Loucy (cell line): Measurements from ENCODE around the gene LY86.
A peak's percentile ranks its signal among the peaks of the same experiment; 100 is the strongest.
"Not testable (repeated sequence)": the region's sequence is repeated elsewhere in the genome, so short reads cannot be mapped to it uniquely, and the experiment has no call there.

Experiments
- H2AFZ ChIP-seq: fragments of 200-600 bp; sonication (generic); 2 replicates; pipeline ENCODE4 v1.6.0; 2016; ENCODE audit warnings: antibody characterized with exemption, mild to moderate bottlenecking, low read length, moderate library complexity
- H3F3A ChIP-seq: fragments of 200-600 bp; 2 replicates; pipeline ENCODE4 v1.6.0; 2016; ENCODE audit warnings: antibody characterized with exemption, low read depth, mild to moderate bottlenecking
- H3K27me3 ChIP-seq: fragments of 200-600 bp; sonication (generic); 2 replicates; pipeline ENCODE4 v1.6.1; 2014; ENCODE audit warnings: low read length, mild to moderate bottlenecking; ENCODE audit not compliant: insufficient read depth, poor library complexity, severe bottlenecking
- H3K36me3 ChIP-seq: fragments of 200-600 bp; sonication (generic); 2 replicates; pipeline ENCODE4 v1.6.1; 2016; ENCODE audit warnings: low read length; ENCODE audit not compliant: insufficient read depth
- H3K4me1 ChIP-seq: fragments of 200-600 bp; sonication (generic); 2 replicates; pipeline ENCODE4 v1.5.1; 2014; ENCODE audit warnings: low read length, mild to moderate bottlenecking; ENCODE audit not compliant: insufficient read depth, poor library complexity, severe bottlenecking
- H3K4me2 ChIP-seq: fragments of 200-600 bp; sonication (generic); 2 replicates; pipeline ENCODE4 v1.6.0; 2014; ENCODE audit warnings: antibody characterized with exemption, low read length, low read depth, mild to moderate bottlenecking; ENCODE audit not compliant: poor library complexity, severe bottlenecking
- H3K4me3 ChIP-seq: fragments of 200-600 bp; sonication (generic); 2 replicates; pipeline ENCODE4 v1.5.1; 2014; ENCODE audit warnings: low read length, mild to moderate bottlenecking, mixed read lengths; ENCODE audit not compliant: poor library complexity, severe bottlenecking
- H3K79me2 ChIP-seq: fragments of 200-600 bp; sonication (generic); 2 replicates; pipeline ENCODE4 v1.6.1; 2014; ENCODE audit warnings: low read length; ENCODE audit not compliant: insufficient read depth
- H3K9ac ChIP-seq: fragments of 200-600 bp; sonication (generic); 2 replicates; pipeline ENCODE4 v1.6.0; 2014; ENCODE audit warnings: mild to moderate bottlenecking, low read depth, low read length, moderate library complexity; ENCODE audit not compliant: poor library complexity, severe bottlenecking
- H3K9me2 ChIP-seq: fragments of 200-600 bp; sonication (generic); replicated peaks from 2 replicates; pipeline ENCODE4 v1.6.1; 2016; ENCODE audit warnings: low read depth, low read length, mixed read lengths
- H3K9me3 ChIP-seq: fragments of 200-600 bp; sonication (generic); 2 replicates; pipeline ENCODE4 v1.6.1; 2014; ENCODE audit warnings: mild to moderate bottlenecking, antibody characterized with exemption, low read length, low read depth; ENCODE audit not compliant: insufficient read depth
- H4K20me1 ChIP-seq: fragments of 200-600 bp; sonication (generic); 2 replicates; pipeline ENCODE4 v1.6.0; 2014; ENCODE audit warnings: antibody characterized with exemption, low read length, mild to moderate bottlenecking; ENCODE audit not compliant: insufficient read depth, poor library complexity, severe bottlenecking
- CTCF ChIP-seq: fragments of 200-600 bp; sonication (generic); conservative IDR thresholded peaks from 2 replicates; pipeline ENCODE4 v1.5.1; 2014; ENCODE audit warnings: mild to moderate bottlenecking, antibody characterized with exemption, low read length
- EZH2phosphoT487 ChIP-seq: fragments of 200-600 bp; IDR thresholded peaks from 2 replicates; pipeline ENCODE4 v1.6.1; 2018; ENCODE audit warnings: antibody characterized with exemption, mild to moderate bottlenecking, moderate library complexity, borderline replicate concordance

The LY86 gene

DNA sequence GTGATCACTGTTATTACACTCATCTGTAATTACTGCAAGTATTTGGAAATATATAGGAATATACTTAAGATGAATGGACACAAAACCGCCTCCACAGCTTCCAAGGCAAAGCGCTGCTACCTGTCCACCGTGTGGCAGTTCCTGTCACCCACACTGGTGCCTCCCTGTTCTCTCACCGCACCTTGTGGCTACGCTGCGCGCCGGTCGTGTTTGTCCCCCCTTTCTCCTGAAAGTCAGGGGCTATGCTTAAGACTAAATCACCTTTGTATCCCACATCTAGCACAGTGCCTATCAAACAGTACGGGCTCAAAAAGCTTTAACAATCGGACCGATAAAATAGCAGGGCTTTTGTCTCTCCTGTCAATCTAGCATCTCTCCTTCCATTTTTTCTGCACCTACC is 23.0 kb downstream of the LY86 start:
- H3K4me2 ChIP-seq = peak overlapping the region; percentile 34
- H3K4me1 ChIP-seq = peaks cover 38% of the 10 kb centered on the region
- no peak overlapping the region for H3K9ac ChIP-seq
- no peaks in the 10 kb centered on the region for H3K9me2 ChIP-seq
- H3K79me2 ChIP-seq = no peaks in the 10 kb centered on the region
- H3F3A ChIP-seq = no peaks in the 10 kb centered on the region
- H3K36me3 ChIP-seq = no peaks in the 10 kb centered on the region
- H3K27me3 ChIP-seq = no peaks in the 10 kb centered on the region
- TF ChIP-seq CTCF (no peak), EZH2phosphoT487 (no peak)
- H3K4me3 ChIP-seq = no peak overlapping the region
- no peaks in the 10 kb centered on the region for H3K9me3 ChIP-seq
- no peaks in the 10 kb centered on the region for H4K20me1 ChIP-seq
- no peak overlapping the region for H2AFZ ChIP-seq

DNA sequence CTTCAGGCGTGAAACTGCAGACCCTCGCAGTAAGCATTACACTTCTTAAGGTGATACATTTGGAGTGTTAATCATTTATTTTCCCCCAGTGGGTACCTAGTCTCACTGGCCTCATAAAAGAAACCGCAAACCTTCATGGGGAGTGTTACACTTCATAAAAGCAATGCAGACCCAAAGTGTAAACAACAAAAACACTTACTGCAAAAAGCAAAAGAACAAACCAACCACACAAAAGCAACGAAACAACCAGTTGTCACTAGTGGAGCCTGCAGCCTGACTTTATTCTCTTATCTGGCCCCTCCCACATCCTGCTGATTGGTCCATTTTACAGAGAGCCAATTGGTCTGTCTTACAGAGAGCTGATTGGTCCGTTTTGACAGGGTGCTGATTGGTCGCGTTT is 23.8 kb downstream of the LY86 start:
- no peaks in the 10 kb centered on the region for H3F3A ChIP-seq
- no peaks in the 10 kb centered on the region for H3K79me2 ChIP-seq
- no peak overlapping the region for H2AFZ ChIP-seq
- peaks cover 38% of the 10 kb centered on the region for H3K4me1 ChIP-seq
- peak overlapping the region; percentile 34 for H3K4me2 ChIP-seq
- no peak overlapping the region for H3K9ac ChIP-seq
- H3K9me3 ChIP-seq = no peaks in the 10 kb centered on the region
- no peaks in the 10 kb centered on the region for H3K27me3 ChIP-seq
- H3K36me3 ChIP-seq = no peaks in the 10 kb centered on the region
- H4K20me1 ChIP-seq = no peaks in the 10 kb centered on the region
- no peaks in the 10 kb centered on the region for H3K9me2 ChIP-seq
- no peak overlapping the region for H3K4me3 ChIP-seq
- no peak for TF ChIP-seq EZH2phosphoT487
- no peak for TF ChIP-seq CTCF

GRCh38 chr6:6613103-6613718 is 24.7 kb downstream of the LY86 start:
- H2AFZ ChIP-seq, H3K9me2 ChIP-seq, H3K4me2 ChIP-seq, H3K9me3 ChIP-seq, H3K36me3 ChIP-seq, H4K20me1 ChIP-seq, H3F3A ChIP-seq, H3K4me3 ChIP-seq, H3K27me3 ChIP-seq, H3K79me2 ChIP-seq, H3K9ac ChIP-seq: not testable (repeated sequence)
- H3K4me1 ChIP-seq = peaks cover 38% of the 10 kb centered on the region
